HEK293 (cell line): ENCODE data around the gene UBAC2.

ENCODE experiments used
- CTCF ChIA-PET: fragments of 350-600 bp; formaldehyde crosslinking; extraction: SDS; loops from one replicate; lab custom pipeline; 2021; ENCODE audit warnings: antibody characterized with exemption; lab: Yijun Ruan, JAX
- POLR2A ChIA-PET: fragments of 300-600 bp; formaldehyde crosslinking; extraction: SDS; loops from one replicate; lab custom pipeline; 2020; ENCODE audit warnings: antibody characterized with exemption, inconsistent platforms; lab: Yijun Ruan, JAX
- H3K27ac ChIP-seq: fragments of 200-500 bp; sonication (Bioruptor generic); 2 replicates; pipeline ENCODE4 v1.5.1; 2014; ENCODE audit warnings: low read depth, low read length, control low read depth, inconsistent platforms; ENCODE audit errors: extremely low read depth
- H3K36me3 ChIP-seq, 2 experiments: fragments of 200-500 bp in 1 of 2; sonication (Bioruptor generic) in 1 of 2; 1 replicate in 1 of 2; 2 replicates in 1 of 2; pipeline ENCODE4 v1.5.1; 2014 to 2017; ENCODE audit warnings: inconsistent platforms in 2 of 2, low read length in 2 of 2; ENCODE audit not compliant: control insufficient read depth in 2 of 2, insufficient read depth in 1 of 2
- H3K4me1 ChIP-seq: fragments of 200-500 bp; sonication (Bioruptor generic); 2 replicates; pipeline ENCODE4 v1.5.1; 2014; ENCODE audit warnings: mild to moderate bottlenecking, low read length, inconsistent platforms; ENCODE audit not compliant: control insufficient read depth, insufficient read depth
- H3K4me3 ChIP-seq: 2 replicates; pipeline ENCODE4 v1.5.1; 2011; ENCODE audit warnings: low read depth, mild to moderate bottlenecking, control low read depth, low read length, moderate library complexity
- H3K9me3 ChIP-seq: fragments of 200-500 bp; sonication (Bioruptor generic); 2 replicates; pipeline ENCODE4 v1.5.1; 2014; ENCODE audit warnings: low read depth, low read length, inconsistent platforms; ENCODE audit not compliant: control insufficient read depth, insufficient read depth
- BCL11A ChIP-seq: fragments of 450-650 bp; formaldehyde crosslinking; IDR thresholded peaks from 2 replicates; pipeline ENCODE4 v1.5.1; 2016; ENCODE audit warnings: low read depth, missing biosample characterization, missing genetic modification characterization
- EGR2 ChIP-seq: fragments of 450-650 bp; formaldehyde crosslinking; IDR thresholded peaks from 2 replicates; pipeline ENCODE4 v1.5.1; 2016; ENCODE audit warnings: low read depth, missing biosample characterization, missing genetic modification characterization
- REPIN1 ChIP-seq: fragments of 450-650 bp; formaldehyde crosslinking; IDR thresholded peaks from 2 replicates; pipeline ENCODE4 v1.5.1; 2017; ENCODE audit warnings: missing biosample characterization, missing genetic modification characterization, low read depth
- SCRT2 ChIP-seq: fragments of 450-650 bp; formaldehyde crosslinking; IDR thresholded peaks from 2 replicates; pipeline ENCODE4 v1.5.1; 2016; ENCODE audit warnings: missing biosample characterization, missing genetic modification characterization
- WT1 ChIP-seq: fragments of 450-650 bp; formaldehyde crosslinking; IDR thresholded peaks from 2 replicates; pipeline ENCODE4 v1.5.1; 2016; ENCODE audit warnings: missing biosample characterization, missing genetic modification characterization
- ZBTB20 ChIP-seq: fragments of 450-650 bp; formaldehyde crosslinking; IDR thresholded peaks from 2 replicates; pipeline ENCODE4 v1.5.1; 2016; ENCODE audit warnings: missing biosample characterization, missing genetic modification characterization
- ZNF112 ChIP-seq: fragments of 450-650 bp; formaldehyde crosslinking; IDR thresholded peaks from 2 replicates; pipeline ENCODE4 v1.5.0; 2017; ENCODE audit warnings: missing biosample characterization, missing genetic modification characterization
- ZNF211 ChIP-seq: fragments of 450-650 bp; formaldehyde crosslinking; IDR thresholded peaks from 2 replicates; pipeline ENCODE4 v1.5.1; 2016; ENCODE audit warnings: low read depth, missing biosample characterization, missing genetic modification characterization
- ZNF214 ChIP-seq: fragments of 450-650 bp; formaldehyde crosslinking; IDR thresholded peaks from 2 replicates; pipeline ENCODE4 v1.5.1; 2017; ENCODE audit warnings: missing biosample characterization, mild to moderate bottlenecking, missing genetic modification characterization, borderline replicate concordance
- ZNF37A ChIP-seq: fragments of 450-650 bp; IDR thresholded peaks from 2 replicates; pipeline ENCODE4 v1.5.1; 2018; ENCODE audit warnings: missing biosample characterization, missing genetic modification characterization
- ZNF555 ChIP-seq: fragments of 450-650 bp; formaldehyde crosslinking; conservative IDR thresholded peaks from 2 replicates; pipeline ENCODE4 v1.5.1; 2017; ENCODE audit warnings: missing biosample characterization, mild to moderate bottlenecking, missing genetic modification characterization, inconsistent platforms
- ZNF626 ChIP-seq: fragments of 450-650 bp; sonication (Bioruptor Pico); formaldehyde crosslinking; IDR thresholded peaks from 2 replicates; pipeline ENCODE4 v1.5.1; 2018; ENCODE audit warnings: missing biosample characterization, missing genetic modification characterization, inconsistent platforms
- ZNF664 ChIP-seq: fragments of 450-650 bp; formaldehyde crosslinking; IDR thresholded peaks from 2 replicates; pipeline ENCODE4 v1.5.1; 2016; ENCODE audit warnings: missing biosample characterization, missing genetic modification characterization
- ZNF76 ChIP-seq: fragments of 450-650 bp; formaldehyde crosslinking; IDR thresholded peaks from 2 replicates; pipeline ENCODE4; 2016; ENCODE audit warnings: low read depth, missing biosample characterization, missing genetic modification characterization, borderline replicate concordance
- TF ChIP-seq, protein P1 (sequence below): fragments of 450-650 bp; formaldehyde crosslinking; IDR thresholded peaks from 2 replicates; pipeline ENCODE4 v1.5.1; 2016; ENCODE audit warnings: missing biosample characterization, missing genetic modification characterization
- TF ChIP-seq, protein P2 (sequence below): fragments of 450-650 bp; formaldehyde crosslinking; IDR thresholded peaks from 2 replicates; pipeline ENCODE4 v1.5.1; 2016; ENCODE audit warnings: missing biosample characterization, missing genetic modification characterization
- TF ChIP-seq, protein P3 (sequence below): fragments of 450-650 bp; formaldehyde crosslinking; IDR thresholded peaks from 2 replicates; pipeline ENCODE4 v1.5.1; 2016; ENCODE audit warnings: missing biosample characterization, missing genetic modification characterization
- TF ChIP-seq, protein P4 (sequence below): fragments of 450-650 bp; formaldehyde crosslinking; IDR thresholded peaks from 2 replicates; pipeline ENCODE4 v1.5.1; 2017; ENCODE audit warnings: missing biosample characterization, missing genetic modification characterization
- TF ChIP-seq, protein P5 (sequence below): fragments of 450-650 bp; formaldehyde crosslinking; IDR thresholded peaks from 2 replicates; pipeline ENCODE4 v1.5.1; 2017; ENCODE audit warnings: missing biosample characterization, missing genetic modification characterization

The UBAC2 gene

DNA sequence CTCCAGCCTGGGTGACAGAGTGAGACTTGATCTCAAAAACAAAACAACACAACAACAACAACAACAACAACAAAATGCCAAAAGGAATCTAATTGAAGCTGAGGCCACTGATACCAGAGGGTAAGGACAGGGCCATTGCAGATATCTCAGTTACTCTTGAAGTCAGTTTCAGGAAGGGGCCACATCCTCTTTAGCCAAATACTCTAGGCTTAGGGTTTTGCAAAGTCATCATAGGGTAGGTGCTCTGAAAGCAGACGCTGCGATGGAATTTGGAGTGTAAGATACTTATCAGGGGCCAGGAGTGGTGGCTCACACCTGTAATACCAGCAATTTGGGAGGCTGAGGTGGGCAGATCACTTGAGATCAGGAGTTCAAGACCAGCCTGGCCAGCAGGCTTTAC is 46.6 kb upstream of the UBAC2 start (continued):
- TF ChIP-seq, protein P1, sequence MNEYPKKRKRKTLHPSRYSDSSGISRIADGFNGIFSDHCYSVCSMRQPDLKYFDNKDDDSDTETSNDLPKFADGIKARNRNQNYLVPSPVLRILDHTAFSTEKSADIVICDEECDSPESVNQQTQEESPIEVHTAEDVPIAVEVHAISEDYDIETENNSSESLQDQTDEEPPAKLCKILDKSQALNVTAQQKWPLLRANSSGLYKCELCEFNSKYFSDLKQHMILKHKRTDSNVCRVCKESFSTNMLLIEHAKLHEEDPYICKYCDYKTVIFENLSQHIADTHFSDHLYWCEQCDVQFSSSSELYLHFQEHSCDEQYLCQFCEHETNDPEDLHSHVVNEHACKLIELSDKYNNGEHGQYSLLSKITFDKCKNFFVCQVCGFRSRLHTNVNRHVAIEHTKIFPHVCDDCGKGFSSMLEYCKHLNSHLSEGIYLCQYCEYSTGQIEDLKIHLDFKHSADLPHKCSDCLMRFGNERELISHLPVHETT, result no peak
- no peak for TF ChIP-seq ZNF214 (tag by site-specific recombination)
- TF ChIP-seq ZNF555 (tag by site-specific recombination), result no peak
- no peak for TF ChIP-seq ZNF211 (tag by site-specific recombination)

DNA sequence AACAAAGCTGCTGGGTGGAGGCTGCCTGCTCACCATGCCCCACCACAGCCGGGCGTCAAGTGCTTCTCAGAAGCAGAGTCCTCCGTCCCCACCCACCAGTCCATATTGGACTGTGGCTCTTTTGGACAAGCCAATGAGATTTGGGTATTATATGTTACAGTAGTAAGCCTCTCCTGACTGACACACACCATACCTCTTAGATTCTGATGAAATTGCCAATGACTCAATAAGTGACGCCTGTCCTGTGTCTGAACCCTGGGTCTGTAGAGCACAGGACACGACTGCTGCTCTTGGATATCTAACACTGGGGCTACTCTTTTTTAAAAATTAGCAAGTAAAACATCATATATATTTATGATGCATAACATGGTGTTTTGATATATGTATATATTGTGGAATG is 44.8 kb upstream of the UBAC2 start:
- Histone ChIP-seq H3K4me3 (no peak overlapping the region), H3K36me3 (no peaks in the 10 kb centered on the region), H3K27ac (no peak overlapping the region), H3K9me3 (no peaks in the 10 kb centered on the region), H3K4me1 (no peaks in the 10 kb centered on the region)
- TF ChIP-seq, protein P2, sequence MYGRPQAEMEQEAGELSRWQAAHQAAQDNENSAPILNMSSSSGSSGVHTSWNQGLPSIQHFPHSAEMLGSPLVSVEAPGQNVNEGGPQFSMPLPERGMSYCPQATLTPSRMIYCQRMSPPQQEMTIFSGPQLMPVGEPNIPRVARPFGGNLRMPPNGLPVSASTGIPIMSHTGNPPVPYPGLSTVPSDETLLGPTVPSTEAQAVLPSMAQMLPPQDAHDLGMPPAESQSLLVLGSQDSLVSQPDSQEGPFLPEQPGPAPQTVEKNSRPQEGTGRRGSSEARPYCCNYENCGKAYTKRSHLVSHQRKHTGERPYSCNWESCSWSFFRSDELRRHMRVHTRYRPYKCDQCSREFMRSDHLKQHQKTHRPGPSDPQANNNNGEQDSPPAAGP (tag by site-specific recombination), result no peak
- TF ChIP-seq, protein P3, sequence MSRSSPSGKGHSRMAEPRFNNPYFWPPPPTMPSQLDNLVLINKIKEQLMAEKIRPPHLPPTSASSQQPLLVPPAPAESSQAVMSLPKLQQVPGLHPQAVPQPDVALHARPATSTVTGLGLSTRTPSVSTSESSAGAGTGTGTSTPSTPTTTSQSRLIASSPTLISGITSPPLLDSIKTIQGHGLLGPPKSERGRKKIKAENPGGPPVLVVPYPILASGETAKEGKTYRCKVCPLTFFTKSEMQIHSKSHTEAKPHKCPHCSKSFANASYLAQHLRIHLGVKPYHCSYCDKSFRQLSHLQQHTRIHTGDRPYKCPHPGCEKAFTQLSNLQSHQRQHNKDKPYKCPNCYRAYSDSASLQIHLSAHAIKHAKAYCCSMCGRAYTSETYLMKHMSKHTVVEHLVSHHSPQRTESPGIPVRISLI (tag by site-specific recombination), result no peak
- TF ChIP-seq, protein P4, sequence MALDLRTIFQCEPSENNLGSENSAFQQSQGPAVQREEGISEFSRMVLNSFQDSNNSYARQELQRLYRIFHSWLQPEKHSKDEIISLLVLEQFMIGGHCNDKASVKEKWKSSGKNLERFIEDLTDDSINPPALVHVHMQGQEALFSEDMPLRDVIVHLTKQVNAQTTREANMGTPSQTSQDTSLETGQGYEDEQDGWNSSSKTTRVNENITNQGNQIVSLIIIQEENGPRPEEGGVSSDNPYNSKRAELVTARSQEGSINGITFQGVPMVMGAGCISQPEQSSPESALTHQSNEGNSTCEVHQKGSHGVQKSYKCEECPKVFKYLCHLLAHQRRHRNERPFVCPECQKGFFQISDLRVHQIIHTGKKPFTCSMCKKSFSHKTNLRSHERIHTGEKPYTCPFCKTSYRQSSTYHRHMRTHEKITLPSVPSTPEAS, result no peak
- no peak for TF ChIP-seq WT1 (tag by site-specific recombination)
- TF ChIP-seq ZNF211 (tag by site-specific recombination), result no peak
- no peak for TF ChIP-seq SCRT2 (tag by site-specific recombination)
- no peak for TF ChIP-seq ZNF37A (tag by site-specific recombination)
- no peak for TF ChIP-seq ZNF626
- TF ChIP-seq ZNF76 (tag by site-specific recombination), result no peak
- TF ChIP-seq ZNF664 (tag by site-specific recombination), result no peak
- CTCF ChIA-PET, result interaction anchor here (0.7 kb wide), 1 partner anchor 460 kb away, joined by 7 read pairs; no protein-coding TSS in a partner anchor
- POLR2A ChIA-PET, result no interaction called here

DNA sequence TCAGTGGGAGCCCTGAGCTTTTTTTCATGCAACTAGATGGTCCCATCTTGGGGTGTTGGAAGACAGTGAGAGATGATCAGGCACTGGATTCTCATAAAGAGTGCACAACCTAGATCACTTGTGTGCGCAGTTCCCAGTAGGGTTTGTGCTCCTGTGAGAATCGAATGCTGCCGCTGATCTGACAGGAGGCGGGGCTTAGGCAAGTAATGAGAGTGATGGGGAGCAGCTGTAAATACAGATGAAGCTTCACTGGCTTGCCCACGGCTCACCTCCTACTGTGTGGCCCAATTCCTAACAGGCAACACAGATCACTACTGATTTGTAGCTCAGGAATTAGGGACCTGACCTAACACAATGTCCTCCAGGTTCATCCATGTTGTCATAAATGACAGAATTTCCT is 43.6 kb upstream of the UBAC2 start:
- H3K4me1 ChIP-seq, result no peaks in the 10 kb centered on the region
- CTCF ChIA-PET, result interaction anchor here (0.6 to 0.7 kb wide), 3 partner anchors 81 to 230 kb away, joined by 3 to 4 read pairs (median 3); no protein-coding TSS in a partner anchor
- no peak overlapping the region for H3K27ac ChIP-seq
- TF ChIP-seq, protein P5, sequence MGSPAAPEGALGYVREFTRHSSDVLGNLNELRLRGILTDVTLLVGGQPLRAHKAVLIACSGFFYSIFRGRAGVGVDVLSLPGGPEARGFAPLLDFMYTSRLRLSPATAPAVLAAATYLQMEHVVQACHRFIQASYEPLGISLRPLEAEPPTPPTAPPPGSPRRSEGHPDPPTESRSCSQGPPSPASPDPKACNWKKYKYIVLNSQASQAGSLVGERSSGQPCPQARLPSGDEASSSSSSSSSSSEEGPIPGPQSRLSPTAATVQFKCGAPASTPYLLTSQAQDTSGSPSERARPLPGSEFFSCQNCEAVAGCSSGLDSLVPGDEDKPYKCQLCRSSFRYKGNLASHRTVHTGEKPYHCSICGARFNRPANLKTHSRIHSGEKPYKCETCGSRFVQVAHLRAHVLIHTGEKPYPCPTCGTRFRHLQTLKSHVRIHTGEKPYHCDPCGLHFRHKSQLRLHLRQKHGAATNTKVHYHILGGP (tag by site-specific recombination), result no peak
- TF ChIP-seq BCL11A (tag by site-specific recombination) (no peak), REPIN1 (tag by site-specific recombination) (no peak), ZBTB20 (no peak), ZNF112 (tag by site-specific recombination) (no peak), EGR2 (tag by site-specific recombination) (no peak)
- no peak overlapping the region for H3K4me3 ChIP-seq
- no peaks in the 10 kb centered on the region for H3K36me3 ChIP-seq
- POLR2A ChIA-PET, result no interaction called here
- H3K9me3 ChIP-seq, result no peaks in the 10 kb centered on the region
